ENCODE results near the gene PPP2R3B.

Gene PPP2R3B

DNA sequence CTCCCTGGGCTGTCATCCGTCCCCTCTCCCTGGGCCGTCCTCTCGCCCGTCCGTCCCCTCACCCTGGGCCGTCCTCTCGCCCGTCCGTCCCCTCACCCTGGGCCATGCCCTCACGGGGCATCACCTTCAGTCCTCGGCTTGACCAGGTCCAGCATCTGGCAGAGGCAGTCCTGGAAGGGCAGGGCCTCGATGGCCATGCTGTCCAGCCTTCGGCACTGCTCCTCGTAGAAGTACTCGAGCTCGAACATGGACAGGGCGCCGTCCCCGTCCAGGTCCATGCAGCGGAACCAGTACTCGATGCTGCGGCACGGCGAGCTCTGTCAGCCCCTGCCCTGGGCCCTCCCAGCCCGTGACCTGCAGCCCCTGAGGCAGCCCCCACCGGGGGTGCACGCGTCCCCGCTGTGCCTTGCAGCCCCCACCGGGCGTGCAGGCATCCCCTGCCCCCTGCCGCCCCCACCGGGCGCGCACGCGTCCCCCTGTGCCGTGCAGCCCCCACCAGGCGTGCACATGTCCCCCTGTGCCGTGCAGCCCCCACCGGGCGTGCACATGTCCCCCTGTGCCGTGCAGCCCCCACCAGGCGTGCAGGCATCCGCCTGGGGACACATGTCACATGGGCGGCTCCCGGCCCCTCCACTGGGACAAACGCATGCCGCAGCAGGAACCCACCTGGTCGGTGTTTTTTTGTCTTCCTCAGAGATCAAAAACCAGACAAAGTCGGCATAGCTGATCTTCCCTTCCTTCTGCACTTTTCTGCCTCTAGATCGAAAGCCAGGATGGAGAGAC lies 45.9 kb downstream of the PPP2R3B start:
- no peak overlapping the region for H3K4me3 ChIP-seq (ENCODE audit: low read depth, low read length)
- TF ChIP-seq, protein P1, sequence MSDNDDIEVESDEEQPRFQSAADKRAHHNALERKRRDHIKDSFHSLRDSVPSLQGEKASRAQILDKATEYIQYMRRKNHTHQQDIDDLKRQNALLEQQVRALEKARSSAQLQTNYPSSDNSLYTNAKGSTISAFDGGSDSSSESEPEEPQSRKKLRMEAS (IDR thresholded peaks at IDR 0.05; ENCODE audit: low read depth, low read length), result no peak
- no peak for TF ChIP-seq MYC (IDR thresholded peaks at IDR 0.05; ENCODE audit: low read depth, low read length)
- TF ChIP-seq, protein P2, sequence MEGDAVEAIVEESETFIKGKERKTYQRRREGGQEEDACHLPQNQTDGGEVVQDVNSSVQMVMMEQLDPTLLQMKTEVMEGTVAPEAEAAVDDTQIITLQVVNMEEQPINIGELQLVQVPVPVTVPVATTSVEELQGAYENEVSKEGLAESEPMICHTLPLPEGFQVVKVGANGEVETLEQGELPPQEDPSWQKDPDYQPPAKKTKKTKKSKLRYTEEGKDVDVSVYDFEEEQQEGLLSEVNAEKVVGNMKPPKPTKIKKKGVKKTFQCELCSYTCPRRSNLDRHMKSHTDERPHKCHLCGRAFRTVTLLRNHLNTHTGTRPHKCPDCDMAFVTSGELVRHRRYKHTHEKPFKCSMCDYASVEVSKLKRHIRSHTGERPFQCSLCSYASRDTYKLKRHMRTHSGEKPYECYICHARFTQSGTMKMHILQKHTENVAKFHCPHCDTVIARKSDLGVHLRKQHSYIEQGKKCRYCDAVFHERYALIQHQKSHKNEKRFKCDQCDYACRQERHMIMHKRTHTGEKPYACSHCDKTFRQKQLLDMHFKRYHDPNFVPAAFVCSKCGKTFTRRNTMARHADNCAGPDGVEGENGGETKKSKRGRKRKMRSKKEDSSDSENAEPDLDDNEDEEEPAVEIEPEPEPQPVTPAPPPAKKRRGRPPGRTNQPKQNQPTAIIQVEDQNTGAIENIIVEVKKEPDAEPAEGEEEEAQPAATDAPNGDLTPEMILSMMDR (IDR thresholded peaks at IDR 0.05; ENCODE audit: low read depth, low read length), result no peak
- no peak for TF ChIP-seq POLR2A (IDR thresholded peaks at IDR 0.05; ENCODE audit: extremely low read depth, insufficient read length)

DNA sequence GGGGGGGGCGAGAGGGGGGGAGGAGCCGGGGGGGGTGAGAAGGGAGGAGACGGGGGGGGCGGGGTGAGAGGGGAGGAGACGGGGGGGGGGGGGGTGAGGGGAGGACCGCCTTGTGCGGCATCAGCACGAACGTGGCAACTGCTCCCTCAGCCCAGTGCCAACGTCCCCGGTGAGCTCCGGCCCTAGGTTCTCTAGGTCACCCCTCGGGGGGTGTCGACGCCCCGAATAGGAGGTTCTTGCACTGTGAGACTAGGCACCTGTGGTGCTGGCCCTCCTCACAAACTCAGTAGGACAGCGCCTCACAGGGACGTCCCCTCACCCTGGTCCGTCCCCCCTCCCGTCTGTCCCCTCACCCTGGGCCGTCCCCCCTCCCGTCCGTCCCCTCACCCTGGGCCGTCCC lies 46.6 kb downstream of the PPP2R3B start:
- DNase-seq (ENCODE audit: low read depth), result no peak

More for the DNA sequence above, 45.9 kb downstream of the PPP2R3B start:
- DNase-seq (ENCODE audit: low read depth), result no peak

DNA sequence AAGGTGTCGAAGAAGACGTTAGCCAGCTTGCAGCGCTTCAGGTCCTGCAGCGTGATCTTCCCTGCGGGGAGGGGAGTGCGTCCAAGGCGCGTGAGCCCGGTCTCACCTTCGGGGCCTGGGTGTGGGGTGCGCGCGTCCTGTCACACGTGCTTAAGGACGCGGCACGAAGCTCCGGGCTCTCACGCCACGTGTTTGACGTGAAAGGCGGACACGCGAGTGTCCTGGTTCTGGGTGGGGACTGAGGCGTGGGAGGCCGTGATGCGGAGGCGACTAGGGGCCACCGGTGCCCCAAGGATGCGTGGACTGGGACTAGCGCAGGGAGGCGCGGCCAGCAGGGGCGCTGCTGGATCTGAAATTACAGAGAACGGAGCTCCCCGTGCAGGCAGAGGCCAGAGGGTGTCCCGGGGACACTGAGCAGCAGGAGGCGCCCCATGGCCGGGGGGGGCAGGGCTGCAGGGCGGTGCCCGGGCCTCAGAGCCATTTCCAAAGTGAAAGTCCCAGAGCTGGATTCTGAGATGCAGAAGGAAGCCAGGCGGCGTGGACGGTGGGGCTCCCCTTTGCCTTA lies 47.8 kb downstream of the PPP2R3B start:
- no peak for DNase-seq (ENCODE audit: low read depth)
- TF ChIP-seq, protein P2 (IDR thresholded peaks at IDR 0.05; ENCODE audit: low read depth, low read length), result no peak
- no peak for TF ChIP-seq POLR2A (IDR thresholded peaks at IDR 0.05; ENCODE audit: extremely low read depth, insufficient read length)
- TF ChIP-seq, protein P1 (IDR thresholded peaks at IDR 0.05; ENCODE audit: low read depth, low read length), result no peak
- TF ChIP-seq MYC (IDR thresholded peaks at IDR 0.05; ENCODE audit: low read depth, low read length), result no peak
- no peak overlapping the region for H3K4me3 ChIP-seq (ENCODE audit: low read depth, low read length)

More for the DNA sequence above, 46.6 kb downstream of the PPP2R3B start:
- TF ChIP-seq, protein P1 (IDR thresholded peaks at IDR 0.05; ENCODE audit: low read depth, low read length), result no peak
- no peak overlapping the region for H3K4me3 ChIP-seq (ENCODE audit: low read depth, low read length)

DNA sequence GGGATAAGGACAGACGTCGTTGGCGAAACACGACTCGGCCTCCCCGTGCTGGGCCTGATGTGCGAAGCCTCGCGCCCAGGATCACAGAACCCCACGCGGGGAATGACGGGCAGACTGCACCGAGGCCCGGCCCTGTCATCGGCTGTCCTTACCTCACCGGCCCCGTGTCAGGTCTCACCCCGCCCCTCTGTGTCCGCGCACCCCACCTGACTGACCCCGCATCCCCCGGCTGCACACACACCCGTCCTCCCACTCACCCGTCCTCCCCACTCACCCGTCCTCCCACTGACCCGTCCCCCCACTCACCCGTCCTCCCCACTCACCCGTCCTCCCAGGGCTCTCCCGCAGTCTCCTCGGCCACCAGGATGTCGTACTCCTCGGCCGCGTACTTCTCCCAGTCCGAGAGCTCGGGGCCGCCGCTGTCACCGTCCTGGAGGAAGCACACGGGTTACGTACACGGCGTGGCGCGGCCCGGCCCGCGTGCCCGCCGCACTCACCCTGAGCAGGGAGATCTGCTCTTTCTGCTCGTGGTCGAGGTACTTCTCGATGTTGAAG lies 48.3 kb downstream of the PPP2R3B start:
- DNase-seq (ENCODE audit: low read depth), result no peak
- H3K4me3 ChIP-seq (ENCODE audit: low read depth, low read length), result no peak overlapping the region
- TF ChIP-seq, protein P1 (IDR thresholded peaks at IDR 0.05; ENCODE audit: low read depth, low read length), result no peak
- TF ChIP-seq MYC (IDR thresholded peaks at IDR 0.05; ENCODE audit: low read depth, low read length) (no peak), POLR2A (IDR thresholded peaks at IDR 0.05; ENCODE audit: extremely low read depth, insufficient read length) (no peak)
- TF ChIP-seq, protein P2 (IDR thresholded peaks at IDR 0.05; ENCODE audit: low read depth, low read length), result no peak

DNA sequence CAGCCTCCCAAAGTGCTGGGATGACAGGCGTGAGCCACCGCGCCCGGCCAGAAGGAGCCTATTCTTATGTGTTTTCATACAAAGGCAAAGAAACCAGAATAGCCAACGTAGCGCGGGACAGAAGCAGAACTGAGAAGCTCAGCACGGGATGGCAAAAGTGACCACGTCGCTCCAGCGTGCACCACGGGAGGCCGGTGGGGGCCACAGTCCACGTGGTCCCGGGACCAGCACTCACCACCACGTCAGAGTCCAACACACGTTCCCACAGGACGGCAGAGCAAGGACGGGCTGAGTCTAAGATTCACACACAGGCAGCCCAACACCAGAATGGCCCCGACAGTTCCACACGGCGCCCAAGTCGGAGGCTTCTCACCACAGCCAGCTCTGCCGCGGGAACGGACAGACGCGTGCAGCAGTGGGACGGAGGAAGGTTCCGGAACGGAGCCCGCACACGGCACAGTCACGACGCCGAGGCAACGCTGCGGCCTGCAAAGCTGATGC lies 49.3 kb downstream of the PPP2R3B start:
- TF ChIP-seq, protein P2 (IDR thresholded peaks at IDR 0.05; ENCODE audit: low read depth, low read length), result no peak
- TF ChIP-seq MYC (IDR thresholded peaks at IDR 0.05; ENCODE audit: low read depth, low read length) (no peak), POLR2A (IDR thresholded peaks at IDR 0.05; ENCODE audit: extremely low read depth, insufficient read length) (no peak)
- TF ChIP-seq, protein P1 (IDR thresholded peaks at IDR 0.05; ENCODE audit: low read depth, low read length), result no peak
- no peak overlapping the region for H3K4me3 ChIP-seq (ENCODE audit: low read depth, low read length)
- no peak for DNase-seq (ENCODE audit: low read depth)

DNA sequence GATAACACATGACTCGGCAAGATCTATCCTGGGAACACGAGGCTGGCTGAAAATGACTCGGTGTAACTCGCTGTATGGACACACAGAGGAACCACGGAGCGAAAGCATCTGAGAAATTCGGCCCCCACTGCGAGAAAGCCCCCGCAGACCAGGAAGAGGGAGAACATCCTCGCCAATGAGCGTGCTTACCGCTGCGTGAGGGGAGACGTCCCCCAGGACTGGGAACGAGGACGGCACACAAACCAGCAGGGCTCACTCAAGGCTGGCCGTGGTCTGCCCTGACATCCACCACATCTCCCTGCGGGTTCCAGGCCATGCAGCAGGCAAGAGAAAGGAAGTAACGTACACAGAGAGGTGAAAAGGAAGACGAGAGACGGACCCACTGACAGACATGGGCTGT lies 50.5 kb downstream of the PPP2R3B start:
- no peak for DNase-seq (ENCODE audit: low read depth)
- TF ChIP-seq, protein P2 (IDR thresholded peaks at IDR 0.05; ENCODE audit: low read depth, low read length), result no peak
- TF ChIP-seq POLR2A (IDR thresholded peaks at IDR 0.05; ENCODE audit: extremely low read depth, insufficient read length), result no peak
- TF ChIP-seq MYC (IDR thresholded peaks at IDR 0.05; ENCODE audit: low read depth, low read length), result no peak
- TF ChIP-seq, protein P1 (IDR thresholded peaks at IDR 0.05; ENCODE audit: low read depth, low read length), result no peak
- no peak overlapping the region for H3K4me3 ChIP-seq (ENCODE audit: low read depth, low read length)

Measured in NB4 (cell line).